CD4-positive, alpha-beta T cell treated with Interleukin-21 for 1 hour (primary cell): Measurements from ENCODE around the gene TRIM73.
"Not testable (repeated sequence)": the region's sequence is repeated elsewhere in the genome, so short reads cannot be mapped to it uniquely, and the experiment has no call there.

ENCODE experiments used
- DNase-seq: peaks from one replicate; pipeline ENCODE4 v3.0.0-alpha.2; 2020

The TRIM73 gene

DNA sequence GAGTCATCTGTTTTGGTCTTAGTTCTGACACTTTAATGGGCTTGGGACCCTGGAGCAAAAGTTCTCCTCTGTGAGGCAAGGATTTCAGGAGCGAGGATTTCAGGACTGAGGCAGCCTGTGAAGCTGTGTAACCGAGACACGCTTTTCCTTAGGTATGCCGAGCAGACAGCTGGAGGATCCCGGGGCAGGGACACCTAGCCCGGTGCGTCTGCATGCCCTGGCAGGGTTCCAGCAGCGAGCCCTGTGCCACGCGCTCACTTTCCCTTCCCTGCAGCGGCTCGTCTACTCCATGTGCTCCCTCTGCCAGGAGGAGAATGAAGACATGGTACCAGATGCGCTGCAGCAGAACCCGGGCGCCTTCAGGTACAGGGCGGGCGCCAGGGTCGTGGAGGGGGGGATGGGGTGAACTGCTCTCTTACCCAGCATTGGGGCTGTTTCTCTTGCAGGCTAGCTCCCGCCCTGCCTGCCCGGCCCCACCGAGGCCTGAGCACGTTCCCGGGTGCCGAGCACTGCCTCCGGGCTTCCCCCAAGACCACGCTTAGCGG is 20.5 kb downstream of the TRIM73 start:
- DNase-seq = not testable (repeated sequence)

- DNase-seq = not testable (repeated sequence)
These were observed 21.4 kb downstream of the TRIM73 start for GRCh38 chr7:75416787-75417186.

- not testable (repeated sequence) for DNase-seq
These were observed 22.9 kb downstream of the TRIM73 start for GRCh38 chr7:75418292-75418858.

GRCh38 chr7:75419210-75419609 is 23.8 kb downstream of the TRIM73 start:
- DNase-seq = not testable (repeated sequence)

- not testable (repeated sequence) for DNase-seq
These were observed 24.3 kb downstream of the TRIM73 start for GRCh38 chr7:75419693-75420092.

DNA sequence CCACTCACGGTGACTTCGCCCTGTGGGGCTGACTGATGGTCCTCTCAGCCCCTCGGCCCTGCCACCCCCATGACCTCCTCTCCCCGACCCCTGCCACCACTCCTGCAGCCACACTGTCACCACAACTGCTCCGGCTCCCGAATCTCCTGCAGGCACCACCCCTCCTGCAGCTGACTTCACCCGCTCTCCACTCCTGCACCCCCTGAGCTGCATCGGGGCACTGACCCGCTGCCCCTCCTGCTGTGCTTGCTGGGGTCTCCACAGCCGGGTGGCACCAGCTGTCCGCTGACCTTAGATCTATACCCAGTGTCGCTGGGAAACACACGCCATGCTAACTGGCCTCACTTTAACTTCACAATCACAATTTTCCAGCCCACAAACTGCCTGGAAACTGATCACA is 24.7 kb downstream of the TRIM73 start:
- not testable (repeated sequence) for DNase-seq

DNA sequence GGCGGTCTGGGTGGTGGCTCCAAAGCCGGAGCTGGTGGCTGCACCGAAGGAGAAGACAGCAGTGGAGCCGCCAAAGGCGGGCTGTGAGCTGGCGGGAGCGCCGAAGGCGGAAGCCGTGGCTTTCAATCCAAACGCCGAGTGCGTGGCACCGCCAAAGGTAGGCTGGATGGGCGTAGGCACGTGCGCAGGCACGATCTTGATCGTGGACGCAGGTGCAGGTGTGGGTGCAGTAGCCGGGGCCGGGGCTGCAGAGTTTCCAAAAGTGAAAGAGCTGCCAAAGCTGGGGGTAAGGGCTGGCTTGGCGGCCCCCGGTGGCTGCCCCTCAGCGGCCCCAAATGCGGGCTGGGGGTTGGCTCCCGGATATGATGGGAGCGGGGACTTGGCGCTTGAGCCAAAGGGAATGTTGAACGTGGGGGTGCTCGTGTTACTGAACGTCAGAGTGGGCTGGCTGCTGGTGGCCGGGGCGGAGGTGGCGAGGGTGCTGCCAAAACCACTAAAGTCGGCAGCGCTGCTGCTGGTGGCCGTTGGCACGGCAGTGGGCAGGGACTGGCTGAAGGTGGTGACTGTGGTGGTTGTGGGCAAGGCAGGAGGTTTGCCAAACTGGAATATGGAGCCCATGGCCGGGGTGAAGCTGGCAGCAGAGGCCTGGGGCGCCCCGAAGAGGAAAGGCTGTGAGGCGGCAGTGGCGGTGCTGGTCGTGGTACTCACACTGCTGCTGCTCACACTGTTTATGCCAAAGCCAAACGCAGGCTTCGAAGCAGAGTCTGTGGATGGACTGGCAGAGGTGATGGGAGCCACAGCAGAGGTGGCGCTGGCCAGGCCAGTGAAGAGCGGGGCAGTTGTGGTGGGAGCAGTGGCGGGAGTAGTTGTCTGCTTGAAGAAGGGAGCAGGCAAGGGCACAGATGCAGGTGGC is 26.6 kb downstream of the TRIM73 start:
- DNase-seq = not testable (repeated sequence)

- DNase-seq = not testable (repeated sequence)
These were observed 28.1 kb downstream of the TRIM73 start for GRCh38 chr7:75423481-75423880.

GRCh38 chr7:75439000-75439399 is 43.6 kb downstream of the TRIM73 start:
- DNase-seq = not testable (repeated sequence)

GRCh38 chr7:75442101-75442464 is 46.7 kb downstream of the TRIM73 start:
- not testable (repeated sequence) for DNase-seq

- peak; percentile 47 for DNase-seq
These were observed 47.2 kb downstream of the TRIM73 start for GRCh38 chr7:75442465-75443111.

DNA sequence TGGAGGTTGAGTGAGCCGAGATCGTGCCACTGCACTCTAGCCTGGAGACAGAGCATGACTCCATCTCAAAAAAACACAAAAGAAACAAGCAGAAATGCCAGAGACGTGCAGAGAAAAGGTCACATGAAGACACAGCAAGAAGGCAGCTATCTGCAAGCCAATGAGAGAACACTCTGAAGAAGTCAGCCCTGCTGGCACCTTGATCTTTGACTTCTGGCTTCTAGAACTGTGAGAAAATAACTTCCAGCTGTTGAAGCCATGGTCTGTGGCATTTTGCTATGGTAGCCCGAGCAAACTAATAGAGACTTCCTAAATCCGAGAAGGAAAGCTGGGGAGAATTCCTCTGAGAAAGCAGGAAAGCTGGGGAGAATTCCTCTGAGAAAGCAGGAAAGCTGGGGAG is 54.5 kb downstream of the TRIM73 start:
- DNase-seq = not testable (repeated sequence)

GRCh38 chr7:75452494-75452955 is 57.1 kb downstream of the TRIM73 start:
- DNase-seq = peak; percentile 31
